ENCODE measurements around the gene THADA. TPM values are rescaled to one million over a fixed set of nuclear protein-coding genes. Genes with fewer than 3 reads are reported as not detected.

Gene THADA
- total RNA-seq, 2 experiments from 2014 or later, result 31.2 to 32.3 TPM

DNA sequence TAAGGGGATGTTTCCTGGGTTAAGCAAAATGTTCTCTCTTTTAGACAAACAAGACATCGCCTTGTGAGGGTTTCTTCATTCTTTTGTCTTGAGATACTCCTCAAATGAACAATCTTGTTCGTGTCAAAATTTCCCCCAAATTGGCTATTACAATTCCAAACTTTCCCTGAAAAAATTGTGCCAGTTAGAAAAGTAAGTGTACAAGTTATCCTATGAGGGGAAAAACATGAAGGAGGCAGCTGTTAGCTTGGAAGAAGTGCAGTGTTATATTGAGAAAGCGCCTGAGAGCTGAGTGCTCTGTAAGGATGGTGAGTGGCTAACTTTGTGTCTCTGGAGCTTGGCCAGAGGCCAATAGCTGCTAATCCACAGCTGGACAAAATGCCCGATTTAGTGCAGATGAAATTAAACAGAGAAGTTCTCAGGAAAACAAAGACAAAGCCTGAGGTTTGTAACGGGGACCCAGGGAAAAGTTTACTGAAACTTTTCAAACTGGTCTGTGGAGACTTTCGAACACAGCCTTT is 27.2 kb upstream of the THADA start:
- ChIA-PET POLR2A (interaction anchor here (0.9 to 1.1 kb wide), 2 partner anchors 14 to 48 kb away, joined by 3 to 4 read pairs; partner anchors contain the start of gene PLEKHH2), CTCF (ENCODE audit: unreplicated experiment) (no interaction called here)
- TF ChIP-seq, protein P1, sequence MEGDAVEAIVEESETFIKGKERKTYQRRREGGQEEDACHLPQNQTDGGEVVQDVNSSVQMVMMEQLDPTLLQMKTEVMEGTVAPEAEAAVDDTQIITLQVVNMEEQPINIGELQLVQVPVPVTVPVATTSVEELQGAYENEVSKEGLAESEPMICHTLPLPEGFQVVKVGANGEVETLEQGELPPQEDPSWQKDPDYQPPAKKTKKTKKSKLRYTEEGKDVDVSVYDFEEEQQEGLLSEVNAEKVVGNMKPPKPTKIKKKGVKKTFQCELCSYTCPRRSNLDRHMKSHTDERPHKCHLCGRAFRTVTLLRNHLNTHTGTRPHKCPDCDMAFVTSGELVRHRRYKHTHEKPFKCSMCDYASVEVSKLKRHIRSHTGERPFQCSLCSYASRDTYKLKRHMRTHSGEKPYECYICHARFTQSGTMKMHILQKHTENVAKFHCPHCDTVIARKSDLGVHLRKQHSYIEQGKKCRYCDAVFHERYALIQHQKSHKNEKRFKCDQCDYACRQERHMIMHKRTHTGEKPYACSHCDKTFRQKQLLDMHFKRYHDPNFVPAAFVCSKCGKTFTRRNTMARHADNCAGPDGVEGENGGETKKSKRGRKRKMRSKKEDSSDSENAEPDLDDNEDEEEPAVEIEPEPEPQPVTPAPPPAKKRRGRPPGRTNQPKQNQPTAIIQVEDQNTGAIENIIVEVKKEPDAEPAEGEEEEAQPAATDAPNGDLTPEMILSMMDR (conservative IDR thresholded peaks at IDR 0.05; ENCODE audit: low read length), result no peak
- no peak for TF ChIP-seq EZH2phosphoT487 (IDR thresholded peaks at IDR 0.05; ENCODE audit: borderline replicate concordance, low read depth, low read length)
- intact Hi-C loops (cut with micrococcal nuclease; ENCODE audit: unreplicated experiment), result no loop called here
- H3K9me3 ChIP-seq (ENCODE audit: low read length), result no peaks in the 10 kb centered on the region
- H3K4me2 ChIP-seq (ENCODE audit: low read length), result no peak overlapping the region
- no TSS peak for BruUV-seq (replicated peaks)
- no peaks in the 10 kb centered on the region for H3K36me3 ChIP-seq (ENCODE audit: insufficient read depth, low read length)
- no peaks in the 10 kb centered on the region for H3K79me2 ChIP-seq (ENCODE audit: insufficient read depth, low read depth, low read length)
- no peak overlapping the region for H3K4me3 ChIP-seq (ENCODE audit: low read depth, low read length, poor library complexity, severe bottlenecking)
- H4K20me1 ChIP-seq (ENCODE audit: insufficient read depth, low read length), result no peaks in the 10 kb centered on the region
- no peaks in the 10 kb centered on the region for H3K9me2 ChIP-seq (ENCODE audit: insufficient read depth, low read length)
- no peaks in the 10 kb centered on the region for H3K4me1 ChIP-seq (ENCODE audit: insufficient read depth, low read length, poor library complexity, severe bottlenecking)
- no peak for DNase-seq (ENCODE audit: low spot score)
- no peak overlapping the region for H2AFZ ChIP-seq (ENCODE audit: low read length)
- H3K27ac ChIP-seq (ENCODE audit: low read depth, low read length, poor library complexity, severe bottlenecking), result no peak overlapping the region

DNA sequence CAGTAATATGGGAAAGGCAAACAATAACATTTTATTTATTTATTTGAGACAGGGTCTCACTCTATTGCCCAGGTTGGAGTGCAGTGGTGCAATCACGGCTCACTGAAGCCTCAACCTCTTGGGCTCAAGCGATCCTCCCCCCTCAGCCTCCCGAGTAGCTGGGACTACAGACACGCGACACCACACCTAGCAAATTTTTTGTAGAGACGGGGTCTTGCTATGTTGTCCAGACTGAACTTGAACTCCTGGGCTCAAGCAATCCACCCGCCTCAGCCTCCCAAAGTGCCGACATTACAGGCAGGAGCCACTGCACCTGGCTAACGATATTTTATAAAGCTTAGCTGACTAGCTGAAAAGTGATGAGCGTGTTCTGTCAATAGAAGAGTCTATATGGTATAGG is 23.7 kb upstream of the THADA start:
- no peaks in the 10 kb centered on the region for H3K9me3 ChIP-seq (ENCODE audit: low read length)
- no peaks in the 10 kb centered on the region for H3K36me3 ChIP-seq (ENCODE audit: insufficient read depth, low read length)
- intact Hi-C loops (cut with micrococcal nuclease; ENCODE audit: unreplicated experiment), result no loop called here
- no peak overlapping the region for H2AFZ ChIP-seq (ENCODE audit: low read length)
- no peak for DNase-seq (ENCODE audit: low spot score)
- H3K9me2 ChIP-seq (ENCODE audit: insufficient read depth, low read length), result no peaks in the 10 kb centered on the region
- POLR2A ChIA-PET, result no interaction called here
- CTCF ChIA-PET (ENCODE audit: unreplicated experiment), result no interaction called here
- no peaks in the 10 kb centered on the region for H3K4me1 ChIP-seq (ENCODE audit: insufficient read depth, low read length, poor library complexity, severe bottlenecking)
- no peak overlapping the region for H3K4me2 ChIP-seq (ENCODE audit: low read length)
- H3K79me2 ChIP-seq (ENCODE audit: insufficient read depth, low read depth, low read length), result no peaks in the 10 kb centered on the region
- no peak overlapping the region for H3K27ac ChIP-seq (ENCODE audit: low read depth, low read length, poor library complexity, severe bottlenecking)
- BruUV-seq (replicated peaks), result no TSS peak
- TF ChIP-seq, protein P1 (conservative IDR thresholded peaks at IDR 0.05; ENCODE audit: low read length), result no peak
- no peak for TF ChIP-seq EZH2phosphoT487 (IDR thresholded peaks at IDR 0.05; ENCODE audit: borderline replicate concordance, low read depth, low read length)
- no peaks in the 10 kb centered on the region for H4K20me1 ChIP-seq (ENCODE audit: insufficient read depth, low read length)
- H3K4me3 ChIP-seq (ENCODE audit: low read depth, low read length, poor library complexity, severe bottlenecking), result no peak overlapping the region

DNA sequence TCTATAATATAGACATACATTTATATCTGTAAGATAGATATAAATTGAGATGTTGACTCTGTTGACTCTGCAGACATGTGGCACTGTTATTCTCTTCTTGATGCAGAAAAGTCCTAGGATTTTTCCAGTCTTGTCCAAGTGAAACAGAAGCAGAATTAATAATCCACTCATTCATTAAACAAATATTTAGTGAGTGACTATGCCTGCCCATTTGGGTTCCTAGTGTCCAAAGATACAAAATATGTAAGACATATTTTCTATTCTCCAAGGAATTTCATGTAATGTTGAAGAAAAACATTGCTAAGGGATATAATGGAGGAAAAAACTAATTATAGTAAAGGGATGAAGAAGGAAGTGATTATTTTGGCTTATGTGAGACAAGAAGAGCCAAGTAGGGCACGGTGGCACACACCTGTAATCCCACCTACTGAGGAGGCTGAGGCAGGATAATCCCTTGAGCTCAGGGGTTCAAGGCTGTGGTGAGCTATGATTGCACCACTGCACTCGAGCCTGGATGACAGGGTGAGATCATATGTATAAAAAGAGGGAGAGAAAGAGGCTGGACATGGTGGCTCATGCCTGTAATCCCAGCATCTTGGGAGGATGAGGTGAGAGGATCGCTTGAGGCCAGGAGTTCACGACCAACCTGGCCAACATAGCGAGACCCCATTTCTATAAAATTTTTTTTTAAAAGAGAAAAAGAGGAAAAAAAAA is 21.3 kb upstream of the THADA start:
- intact Hi-C loops (cut with micrococcal nuclease; ENCODE audit: unreplicated experiment), result no loop called here

More for the DNA sequence above, 21.3 kb upstream of the THADA start:
- POLR2A ChIA-PET, result no interaction called here
- Histone ChIP-seq H3K79me2 (ENCODE audit: insufficient read depth, low read depth, low read length) (no peaks in the 10 kb centered on the region), H3K9me3 (ENCODE audit: low read length) (no peaks in the 10 kb centered on the region), H4K20me1 (ENCODE audit: insufficient read depth, low read length) (no peaks in the 10 kb centered on the region), H3K4me1 (ENCODE audit: insufficient read depth, low read length, poor library complexity, severe bottlenecking) (no peaks in the 10 kb centered on the region), H3K4me2 (ENCODE audit: low read length) (no peak overlapping the region), H2AFZ (ENCODE audit: low read length) (no peak overlapping the region), H3K9me2 (ENCODE audit: insufficient read depth, low read length) (no peaks in the 10 kb centered on the region), H3K27ac (ENCODE audit: low read depth, low read length, poor library complexity, severe bottlenecking) (no peak overlapping the region), H3K4me3 (ENCODE audit: low read depth, low read length, poor library complexity, severe bottlenecking) (no peak overlapping the region), H3K36me3 (ENCODE audit: insufficient read depth, low read length) (no peaks in the 10 kb centered on the region)
- no peak for DNase-seq (ENCODE audit: low spot score)
- no TSS peak for BruUV-seq (replicated peaks)
- no peak for TF ChIP-seq EZH2phosphoT487 (IDR thresholded peaks at IDR 0.05; ENCODE audit: borderline replicate concordance, low read depth, low read length)
- TF ChIP-seq, protein P1 (conservative IDR thresholded peaks at IDR 0.05; ENCODE audit: low read length), result no peak
- CTCF ChIA-PET (ENCODE audit: unreplicated experiment), result interaction anchor here (0.5 to 0.6 kb wide), 2 partner anchors 54 to 442 kb away, joined by 3 read pairs; no protein-coding TSS in a partner anchor

Measured in OCI-LY7 (cell line).